ENCODE results near the gene CDKN1B.
A peak's percentile ranks its signal among the peaks of the same experiment; 100 is the strongest.

Gene CDKN1B

DNA sequence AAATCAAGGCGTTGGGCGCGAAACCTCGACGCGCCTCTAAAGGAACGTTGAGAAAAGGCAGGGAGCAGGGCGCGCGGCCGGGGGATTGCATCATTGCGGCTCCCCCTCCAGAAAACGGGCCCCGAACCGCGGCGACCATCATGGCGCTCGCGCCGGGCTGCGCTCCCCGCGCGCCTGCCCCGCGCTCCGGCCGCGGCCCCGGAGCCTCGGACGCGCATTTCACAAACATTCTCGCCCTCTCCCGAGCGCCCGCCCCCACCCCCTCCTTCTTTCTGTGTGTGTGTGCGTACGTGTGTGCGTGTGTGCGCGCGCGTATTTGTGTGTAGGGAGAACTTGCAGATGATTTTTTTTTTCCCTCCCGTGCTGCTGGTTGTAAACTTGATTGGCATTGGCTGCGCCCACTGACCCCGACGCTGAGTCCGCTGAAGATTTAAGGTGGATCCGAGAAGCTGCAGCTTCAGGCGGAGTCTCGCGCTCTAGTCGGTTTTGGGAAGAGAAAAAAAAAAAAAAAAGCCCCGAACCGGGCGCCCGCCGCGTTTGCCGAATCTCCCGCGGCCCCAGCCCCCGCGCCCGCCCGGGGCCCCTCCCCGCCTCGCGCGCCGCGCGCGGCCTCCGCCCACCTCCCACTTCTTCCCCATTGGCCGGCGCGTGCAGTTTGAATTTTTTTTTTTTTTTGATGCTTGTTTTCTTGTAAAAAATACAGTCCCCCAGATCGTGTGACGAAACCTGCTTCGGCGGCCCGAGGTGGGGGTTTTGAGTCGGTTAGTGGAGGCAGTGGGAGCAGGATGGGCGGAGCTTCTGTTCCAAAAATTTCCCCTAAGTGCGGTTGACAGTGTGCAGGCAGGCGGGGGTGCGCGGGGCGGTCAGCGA, 8.2 kb downstream of the CDKN1B start:
- H3K9ac ChIP-seq = peak overlapping the region; percentile 98
- peak overlapping the region; percentile 84; the same call in 1 of the 2 replicates for H3K4me2 ChIP-seq
- TF ChIP-seq, protein P1, sequence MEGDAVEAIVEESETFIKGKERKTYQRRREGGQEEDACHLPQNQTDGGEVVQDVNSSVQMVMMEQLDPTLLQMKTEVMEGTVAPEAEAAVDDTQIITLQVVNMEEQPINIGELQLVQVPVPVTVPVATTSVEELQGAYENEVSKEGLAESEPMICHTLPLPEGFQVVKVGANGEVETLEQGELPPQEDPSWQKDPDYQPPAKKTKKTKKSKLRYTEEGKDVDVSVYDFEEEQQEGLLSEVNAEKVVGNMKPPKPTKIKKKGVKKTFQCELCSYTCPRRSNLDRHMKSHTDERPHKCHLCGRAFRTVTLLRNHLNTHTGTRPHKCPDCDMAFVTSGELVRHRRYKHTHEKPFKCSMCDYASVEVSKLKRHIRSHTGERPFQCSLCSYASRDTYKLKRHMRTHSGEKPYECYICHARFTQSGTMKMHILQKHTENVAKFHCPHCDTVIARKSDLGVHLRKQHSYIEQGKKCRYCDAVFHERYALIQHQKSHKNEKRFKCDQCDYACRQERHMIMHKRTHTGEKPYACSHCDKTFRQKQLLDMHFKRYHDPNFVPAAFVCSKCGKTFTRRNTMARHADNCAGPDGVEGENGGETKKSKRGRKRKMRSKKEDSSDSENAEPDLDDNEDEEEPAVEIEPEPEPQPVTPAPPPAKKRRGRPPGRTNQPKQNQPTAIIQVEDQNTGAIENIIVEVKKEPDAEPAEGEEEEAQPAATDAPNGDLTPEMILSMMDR (conservative IDR thresholded peaks at IDR 0.05; ENCODE audit: low read depth, low read length) = no peak
- no peak overlapping the region for H2AFZ ChIP-seq (ENCODE audit: low read depth)
- H3K27me3 ChIP-seq (ENCODE audit: insufficient read depth, low read depth) = no peaks in the 10 kb centered on the region
- H3K36me3 ChIP-seq (ENCODE audit: insufficient read depth) = peaks cover 10% of the 10 kb centered on the region; the same call in 1 of the 2 replicates
- no peaks in the 10 kb centered on the region for H4K20me1 ChIP-seq (ENCODE audit: insufficient read depth)
- H3K27ac ChIP-seq = peak overlapping the region; percentile 98
- H3K4me3 ChIP-seq (IDR thresholded peaks at IDR 0.05; ENCODE audit: insufficient read depth, low read depth, low read length) = no peak overlapping the region
- H3K79me2 ChIP-seq (ENCODE audit: insufficient read depth, low read depth) = peaks cover 86% of the 10 kb centered on the region
- H3K4me1 ChIP-seq (ENCODE audit: low read depth, poor library complexity, severe bottlenecking) = peaks cover 29% of the 10 kb centered on the region

- Histone ChIP-seq H3K27me3 (ENCODE audit: insufficient read depth, low read depth) (no peaks in the 10 kb centered on the region), H4K20me1 (ENCODE audit: insufficient read depth) (no peaks in the 10 kb centered on the region), H2AFZ (ENCODE audit: low read depth) (no peak overlapping the region), H3K36me3 (ENCODE audit: insufficient read depth) (peaks cover 7% of the 10 kb centered on the region; the same call in 1 of the 2 replicates), H3K4me2 (peak overlapping the region; percentile 86), H3K4me1 (ENCODE audit: low read depth, poor library complexity, severe bottlenecking) (peaks cover 29% of the 10 kb centered on the region), H3K27ac (peak overlapping the region; percentile 98), H3K9ac (peak overlapping the region; percentile 98), H3K4me3 (IDR thresholded peaks at IDR 0.05; ENCODE audit: insufficient read depth, low read depth, low read length) (no peak overlapping the region), H3K79me2 (ENCODE audit: insufficient read depth, low read depth) (peaks cover 85% of the 10 kb centered on the region)
- TF ChIP-seq, protein P1 (conservative IDR thresholded peaks at IDR 0.05; ENCODE audit: low read depth, low read length) = 0 out of 2 replicates have a peak, but pooled peaks have one; percentile 19
These were observed 8.9 kb downstream of the CDKN1B start for GRCh38 chr12:12725956-12726554.

DNA sequence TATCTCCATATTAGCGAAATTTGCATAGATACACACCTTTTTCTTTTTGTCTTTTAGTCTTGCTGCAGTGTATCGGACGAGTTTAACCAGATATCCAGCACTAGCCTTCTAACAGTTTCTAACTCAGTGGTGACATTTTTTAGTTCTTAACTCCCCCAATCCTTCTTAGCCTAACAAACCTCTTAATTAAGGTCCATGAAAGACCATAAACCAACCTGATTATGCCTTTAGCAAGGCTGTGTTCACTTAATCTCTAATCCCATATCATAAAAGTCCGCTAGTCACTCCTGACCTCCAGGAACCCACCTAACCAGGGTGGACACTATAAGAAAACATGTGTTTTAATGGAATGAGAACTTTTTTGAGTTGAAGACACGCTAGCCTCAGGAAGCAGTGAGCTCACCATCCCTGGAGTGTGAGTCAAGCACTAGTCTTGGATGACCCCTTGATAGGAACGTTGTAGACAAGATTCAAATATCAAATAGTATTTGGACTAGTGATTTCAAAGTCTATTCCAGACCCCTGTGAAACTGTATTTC, 9.5 kb downstream of the CDKN1B start:
- TF ChIP-seq, protein P1 (conservative IDR thresholded peaks at IDR 0.05; ENCODE audit: low read depth, low read length) = no peak
- Histone ChIP-seq H3K27ac (peak overlapping the region; percentile 98), H3K36me3 (ENCODE audit: insufficient read depth) (peaks cover 1% of the 10 kb centered on the region; the same call in 1 of the 2 replicates), H3K27me3 (ENCODE audit: insufficient read depth, low read depth) (no peaks in the 10 kb centered on the region), H3K9ac (peak overlapping the region; percentile 98), H3K79me2 (ENCODE audit: insufficient read depth, low read depth) (peaks cover 85% of the 10 kb centered on the region), H3K4me1 (ENCODE audit: low read depth, poor library complexity, severe bottlenecking) (peaks cover 29% of the 10 kb centered on the region), H2AFZ (ENCODE audit: low read depth) (no peak overlapping the region), H4K20me1 (ENCODE audit: insufficient read depth) (no peaks in the 10 kb centered on the region), H3K4me2 (peak overlapping the region; percentile 86), H3K4me3 (IDR thresholded peaks at IDR 0.05; ENCODE audit: insufficient read depth, low read depth, low read length) (no peak overlapping the region)

DNA sequence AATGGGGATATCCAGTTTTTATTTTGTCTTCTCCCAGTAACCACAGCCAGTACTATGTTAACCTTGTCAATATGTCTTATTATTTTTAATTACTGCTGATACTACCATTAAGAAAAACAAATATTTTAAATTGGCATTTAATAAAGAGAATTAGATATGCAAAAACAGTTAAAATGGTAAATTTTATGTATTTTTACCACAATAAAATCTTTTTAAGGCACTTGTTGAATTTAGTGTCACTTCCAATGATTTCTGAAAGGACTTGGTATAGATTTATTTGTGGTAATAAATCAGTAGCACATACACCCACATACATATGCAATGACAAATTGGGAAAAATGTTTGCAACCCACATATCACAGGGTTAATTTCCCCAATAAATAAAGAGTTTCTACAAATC, 14.0 kb downstream of the CDKN1B start:
- TF ChIP-seq, protein P1 (conservative IDR thresholded peaks at IDR 0.05; ENCODE audit: low read depth, low read length) = no peak
- Histone ChIP-seq H4K20me1 (ENCODE audit: insufficient read depth) (no peaks in the 10 kb centered on the region), H3K36me3 (ENCODE audit: insufficient read depth) (no peaks in the 10 kb centered on the region), H3K4me2 (no peak overlapping the region), H3K27ac (no peak overlapping the region), H2AFZ (ENCODE audit: low read depth) (no peak overlapping the region), H3K79me2 (ENCODE audit: insufficient read depth, low read depth) (peaks cover 64% of the 10 kb centered on the region), H3K4me1 (ENCODE audit: low read depth, poor library complexity, severe bottlenecking) (peaks cover 55% of the 10 kb centered on the region), H3K9ac (no peak overlapping the region), H3K27me3 (ENCODE audit: insufficient read depth, low read depth) (no peaks in the 10 kb centered on the region), H3K4me3 (IDR thresholded peaks at IDR 0.05; ENCODE audit: insufficient read depth, low read depth, low read length) (no peak overlapping the region)
